Activated CD8-positive, alpha-beta T cell treated with anti-CD3 and anti-CD28 coated beads for 36 hours (primary cell): Measurements from ENCODE around the gene LETMD1. TPM values are rescaled to one million over a fixed set of nuclear protein-coding genes. Genes with fewer than 3 reads are reported as not detected.
"Not testable (repeated sequence)": the region's sequence is repeated elsewhere in the genome, so short reads cannot be mapped to it uniquely, and the experiment has no call there.

Source experiments
- ATAC-seq: fragments of 200-7000 bp; cut with Tn5 transposase; one replicate; pipeline ENCODE4 v1.10.0; 2021; ENCODE audit warnings: mild to moderate bottlenecking, moderate library complexity
- CTCF ChIA-PET: fragments of 350-600 bp; sonication (Branson Sonifier 250); formaldehyde crosslinking; loops from one replicate; lab custom pipeline; 2021; ENCODE audit warnings: antibody characterized with exemption; lab: Charles Lee
- POLR2A ChIA-PET: fragments of 350-600 bp; sonication (Branson Sonifier 250); formaldehyde crosslinking; loops from one replicate; lab custom pipeline; 2021; ENCODE audit warnings: antibody characterized with exemption; lab: Charles Lee
- DNase-seq: peaks from one replicate; pipeline ENCODE4 v3.0.0-alpha.2; 2020
- H3K27ac Mint-ChIP-seq: one replicate; pipeline ENCODE4 v1.8.0; 2021; ENCODE audit warnings: mild to moderate bottlenecking, mixed read lengths
- H3K27me3 Mint-ChIP-seq: one replicate; pipeline ENCODE4 v1.8.0; 2021; ENCODE audit warnings: mixed read lengths
- H3K36me3 Mint-ChIP-seq: one replicate; pipeline ENCODE4 v1.8.0; 2021; ENCODE audit warnings: low read depth, mixed read lengths
- H3K4me1 Mint-ChIP-seq: one replicate; pipeline ENCODE4 v1.8.0; 2021; ENCODE audit warnings: low read depth, mixed read lengths
- H3K4me3 Mint-ChIP-seq: one replicate; pipeline ENCODE4 v1.8.0; 2021; ENCODE audit warnings: mild to moderate bottlenecking, moderate library complexity, mixed read lengths
- H3K9me3 Mint-ChIP-seq: one replicate; pipeline ENCODE4 v1.8.0; 2021; ENCODE audit warnings: mixed read lengths
- CTCF ChIP-seq: fragments of 200-600 bp; IDR thresholded peaks from one replicate; pipeline ENCODE4 v1.8.0; 2022; ENCODE audit warnings: antibody characterized with exemption, mild to moderate bottlenecking
- intact Hi-C: fragments of 100-400 bp; cut with micrococcal nuclease; formaldehyde crosslinking; loops from one replicate; pipeline ENCODE4 v1.10.0; 2022
- total RNA-seq, 2 experiments: library from RNA; stranded (reverse); gene quantifications; one replicate each; pipeline ENCODE4 v1.2.3, GENCODE V29; 2021

The LETMD1 gene
- total RNA-seq, 2 experiments from 2014 or later = 71.6 to 81.5 TPM

GRCh38 chr12:51077930-51078329, 29.8 kb downstream of the LETMD1 start:
- ATAC-seq = no peak
- H3K4me3 Mint-ChIP-seq = no peak overlapping the region
- H3K27ac Mint-ChIP-seq = no peak overlapping the region
- no peaks in the 10 kb centered on the region for H3K27me3 Mint-ChIP-seq
- ChIA-PET CTCF (interaction anchor here (1.0 kb wide), 1 partner anchor 311 kb away, joined by 3 read pairs; no protein-coding TSS in a partner anchor), POLR2A (no interaction called here)
- intact Hi-C loops = no loop called here
- TF ChIP-seq CTCF = no peak
- H3K9me3 Mint-ChIP-seq = peaks cover 1% of the 10 kb centered on the region
- no peak for DNase-seq
- H3K36me3 Mint-ChIP-seq = peaks cover 14% of the 10 kb centered on the region
- peaks cover 28% of the 10 kb centered on the region for H3K4me1 Mint-ChIP-seq

- intact Hi-C loops, ATAC-seq, DNase-seq, POLR2A ChIA-PET, H3K27me3 Mint-ChIP-seq, H3K4me3 Mint-ChIP-seq, H3K9me3 Mint-ChIP-seq, H3K27ac Mint-ChIP-seq: not testable (repeated sequence)
- H3K36me3 Mint-ChIP-seq = peaks cover 14% of the 10 kb centered on the region
- CTCF ChIA-PET = interaction anchor here (1.0 kb wide), 1 partner anchor 312 kb away, joined by 3 read pairs; no protein-coding TSS in a partner anchor
- peaks cover 28% of the 10 kb centered on the region for H3K4me1 Mint-ChIP-seq
Observed at GRCh38 chr12:51078346-51078745, 30.2 kb downstream of the LETMD1 start.

GRCh38 chr12:51078866-51079265, 30.7 kb downstream of the LETMD1 start:
- H3K4me3 Mint-ChIP-seq, ATAC-seq, POLR2A ChIA-PET, intact Hi-C loops, H3K9me3 Mint-ChIP-seq, CTCF ChIA-PET, H3K27ac Mint-ChIP-seq, H3K27me3 Mint-ChIP-seq, DNase-seq: not testable (repeated sequence)
- peaks cover 32% of the 10 kb centered on the region for H3K4me1 Mint-ChIP-seq
- peaks cover 13% of the 10 kb centered on the region for H3K36me3 Mint-ChIP-seq

- Mint-ChIP-seq H3K9me3 (peaks cover 1% of the 10 kb centered on the region), H3K4me1 (peaks cover 32% of the 10 kb centered on the region), H3K27me3 (no peaks in the 10 kb centered on the region), H3K27ac (no peak overlapping the region), H3K4me3 (no peak overlapping the region), H3K36me3 (peaks cover 9% of the 10 kb centered on the region)
- intact Hi-C loops = no loop called here
- ChIA-PET CTCF (interaction anchor here (1.2 kb wide), 2 partner anchors 172 to 281 kb away, joined by 3 read pairs; no protein-coding TSS in a partner anchor), POLR2A (interaction anchor here (0.7 kb wide), 1 partner anchor 92 kb away, joined by 3 read pairs; no protein-coding TSS in a partner anchor)
- ATAC-seq (no peak), DNase-seq (no peak)
- TF ChIP-seq CTCF = no peak
Observed at GRCh38 chr12:51080136-51080535, 32.0 kb downstream of the LETMD1 start.

GRCh38 chr12:51081421-51081820, 33.3 kb downstream of the LETMD1 start:
- H3K27me3 Mint-ChIP-seq = no peaks in the 10 kb centered on the region
- TF ChIP-seq CTCF = no peak

GRCh38 chr12:51082561-51083125, 34.5 kb downstream of the LETMD1 start:
- Mint-ChIP-seq H3K27me3 (no peaks in the 10 kb centered on the region), H3K9me3 (peaks cover 1% of the 10 kb centered on the region), H3K4me1 (peaks cover 33% of the 10 kb centered on the region), H3K4me3 (peak overlapping the region; percentile 94), H3K36me3 (peaks cover 9% of the 10 kb centered on the region), H3K27ac (peak overlapping the region; percentile 90)
- no peak for TF ChIP-seq CTCF
- ChIA-PET CTCF (interaction anchor here (1.1 to 1.4 kb wide), 3 partner anchors 36 to 318 kb away, joined by 3 to 5 read pairs (median 3); no protein-coding TSS in a partner anchor), POLR2A (interaction anchor here (0.5 to 2.6 kb wide), 10 partner anchors 9 to 253 kb away, joined by 3 to 15 read pairs (median 3); partner anchors contain the start of genes LETMD1 and SLC11A2)
- DNase-seq (peak; percentile 65), ATAC-seq (peak; percentile 25)
- intact Hi-C loops = no loop called here

More at GRCh38 chr12:51081421-51081820, 33.3 kb downstream of the LETMD1 start:
- POLR2A ChIA-PET = interaction anchor here (1.0 to 2.6 kb wide), 3 partner anchors 9 to 163 kb away, joined by 3 to 15 read pairs (median 11); partner anchors contain the start of gene LETMD1
- DNase-seq (no peak), ATAC-seq (no peak)
- Mint-ChIP-seq H3K4me3 (peak overlapping the region; percentile 94), H3K4me1 (peaks cover 28% of the 10 kb centered on the region), H3K27ac (no peak overlapping the region), H3K36me3 (peaks cover 9% of the 10 kb centered on the region), H3K9me3 (peaks cover 1% of the 10 kb centered on the region)
- CTCF ChIA-PET = interaction anchor here (1.2 kb wide), 1 partner anchor 279 kb away, joined by 3 read pairs; no protein-coding TSS in a partner anchor
- intact Hi-C loops = no loop called here
